Measurements from ENCODE around the gene KIF7.

DNA sequence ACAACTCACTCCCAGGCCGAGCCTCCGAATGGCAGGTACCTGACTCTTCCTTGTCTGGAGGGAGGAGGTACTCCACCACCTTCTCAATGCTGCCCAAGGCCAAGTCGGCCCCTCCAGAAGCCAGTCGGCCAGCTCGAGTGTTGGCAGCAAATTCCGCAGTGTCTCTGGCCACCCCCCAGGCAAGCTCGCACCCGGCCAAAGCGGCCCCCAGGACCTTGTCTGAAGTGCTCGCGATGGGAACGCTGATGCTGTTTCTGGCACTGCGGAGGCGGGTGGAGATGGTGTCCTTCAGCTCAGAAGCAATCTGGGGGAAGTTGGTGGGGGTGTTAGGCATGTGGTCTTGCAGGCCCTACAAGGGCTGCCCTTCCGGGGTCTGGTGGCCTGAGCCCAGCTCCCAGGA lies 14.7 kb upstream of the KIF7 start:
- TF ChIP-seq, protein P1, sequence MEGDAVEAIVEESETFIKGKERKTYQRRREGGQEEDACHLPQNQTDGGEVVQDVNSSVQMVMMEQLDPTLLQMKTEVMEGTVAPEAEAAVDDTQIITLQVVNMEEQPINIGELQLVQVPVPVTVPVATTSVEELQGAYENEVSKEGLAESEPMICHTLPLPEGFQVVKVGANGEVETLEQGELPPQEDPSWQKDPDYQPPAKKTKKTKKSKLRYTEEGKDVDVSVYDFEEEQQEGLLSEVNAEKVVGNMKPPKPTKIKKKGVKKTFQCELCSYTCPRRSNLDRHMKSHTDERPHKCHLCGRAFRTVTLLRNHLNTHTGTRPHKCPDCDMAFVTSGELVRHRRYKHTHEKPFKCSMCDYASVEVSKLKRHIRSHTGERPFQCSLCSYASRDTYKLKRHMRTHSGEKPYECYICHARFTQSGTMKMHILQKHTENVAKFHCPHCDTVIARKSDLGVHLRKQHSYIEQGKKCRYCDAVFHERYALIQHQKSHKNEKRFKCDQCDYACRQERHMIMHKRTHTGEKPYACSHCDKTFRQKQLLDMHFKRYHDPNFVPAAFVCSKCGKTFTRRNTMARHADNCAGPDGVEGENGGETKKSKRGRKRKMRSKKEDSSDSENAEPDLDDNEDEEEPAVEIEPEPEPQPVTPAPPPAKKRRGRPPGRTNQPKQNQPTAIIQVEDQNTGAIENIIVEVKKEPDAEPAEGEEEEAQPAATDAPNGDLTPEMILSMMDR (IDR thresholded peaks at IDR 0.05; ENCODE audit: low read depth, low read length), result no peak
- no peak for TF ChIP-seq EZH2phosphoT487 (IDR thresholded peaks at IDR 0.05; ENCODE audit: low read depth)
